Dedifferentiated amniotic fluid mesenchymal stem cell (primary cell): ENCODE results near the gene CFI.

Experiments used
- DNase-seq: peaks from one replicate; pipeline ENCODE4 v3.0.0-alpha.2; 2016; ENCODE audit errors: extremely low spot score

CFI gene

GRCh38 chr4:109730619-109731545 lies 70.9 kb downstream of the CFI start:
- no peak for DNase-seq

GRCh38 chr4:109729718-109730618 lies 71.8 kb downstream of the CFI start, which contains the start of gene PLA2G12A:
TSS of gene PLA2G12A (minus strand) at chr4:109730070. CDS start at chr4:109729809, 261 bp downstream.
- DNase-seq: peak; percentile 44

GRCh38 chr4:109729117-109729717 lies 72.6 kb downstream of the CFI start:
- DNase-seq: no peak

- no peak for DNase-seq
Observed at GRCh38 chr4:109728385-109728784, 73.4 kb downstream of the CFI start.

- no peak for DNase-seq
Observed at GRCh38 chr4:109723110-109723509, 78.7 kb downstream of the CFI start.

GRCh38 chr4:109722357-109722756 lies 79.4 kb downstream of the CFI start:
- DNase-seq: no peak

GRCh38 chr4:109721033-109721432 lies 80.8 kb downstream of the CFI start:
- DNase-seq: no peak

GRCh38 chr4:109719604-109720003 lies 82.2 kb downstream of the CFI start:
- DNase-seq: no peak

- DNase-seq: no peak
Observed at GRCh38 chr4:109718759-109719158, 83.0 kb downstream of the CFI start.

GRCh38 chr4:109713500-109713899 lies 88.3 kb downstream of the CFI start:
- no peak for DNase-seq

- no peak for DNase-seq
Observed at GRCh38 chr4:109708990-109709389, 92.8 kb downstream of the CFI start.

GRCh38 chr4:109708435-109708834 lies 93.4 kb downstream of the CFI start:
- DNase-seq: no peak

- no peak for DNase-seq
Observed at GRCh38 chr4:109703664-109704361, 98.0 kb downstream of the CFI start.

- peak; percentile 49 for DNase-seq
Observed at GRCh38 chr4:109702950-109703663, 98.7 kb downstream of the CFI start, which contains the start of gene CASP6. TSS of gene CASP6 (minus strand) at chr4:109703445. CDS start at chr4:109703395, 50 bp downstream.

GRCh38 chr4:109701566-109702410 lies 100.0 kb downstream of the CFI start:
- no peak for DNase-seq

GRCh38 chr4:109699553-109700225 lies 102.1 kb downstream of the CFI start:
- no peak for DNase-seq

GRCh38 chr4:109698656-109699055 lies 103.1 kb downstream of the CFI start:
- DNase-seq: no peak

GRCh38 chr4:109691411-109691920 lies 110.3 kb downstream of the CFI start:
- no peak for DNase-seq
